GM15510 (cell line): ENCODE data around the gene DRC3.

Experiments
- POLR2A ChIP-seq: IDR thresholded peaks from 3 replicates; pipeline ENCODE4 v1.6.1; 2011; ENCODE audit warnings: borderline replicate concordance; ENCODE audit not compliant: insufficient read length; ENCODE audit errors: extremely low read depth

The DRC3 gene

DNA sequence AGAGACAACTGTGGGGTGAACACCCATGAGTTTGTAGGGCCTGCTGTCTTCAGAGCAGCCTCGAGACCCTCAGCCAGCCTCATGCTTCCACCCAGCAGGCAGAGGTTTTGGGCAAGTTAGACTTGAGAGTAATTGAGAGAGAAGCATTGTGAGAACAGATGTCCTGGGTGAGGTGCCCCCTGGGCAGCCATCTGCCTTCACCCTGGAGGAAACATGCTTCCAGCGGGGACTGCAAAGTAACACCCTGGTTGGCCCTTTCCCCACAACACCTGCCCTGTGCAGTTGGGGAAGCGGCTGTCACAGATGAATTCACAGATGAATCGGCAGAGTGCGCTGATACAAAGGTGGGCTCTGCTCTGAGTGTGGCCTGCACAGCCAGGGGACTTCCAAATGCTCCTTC lies 42.9 kb downstream of the DRC3 start:
- TF ChIP-seq POLR2A, result no peak

- no peak for TF ChIP-seq POLR2A
Observed at GRCh38 chr17:18016426-18016825, 43.8 kb downstream of the DRC3 start.

- no peak for TF ChIP-seq POLR2A
Observed at GRCh38 chr17:18017958-18018357, 45.3 kb downstream of the DRC3 start.

DNA sequence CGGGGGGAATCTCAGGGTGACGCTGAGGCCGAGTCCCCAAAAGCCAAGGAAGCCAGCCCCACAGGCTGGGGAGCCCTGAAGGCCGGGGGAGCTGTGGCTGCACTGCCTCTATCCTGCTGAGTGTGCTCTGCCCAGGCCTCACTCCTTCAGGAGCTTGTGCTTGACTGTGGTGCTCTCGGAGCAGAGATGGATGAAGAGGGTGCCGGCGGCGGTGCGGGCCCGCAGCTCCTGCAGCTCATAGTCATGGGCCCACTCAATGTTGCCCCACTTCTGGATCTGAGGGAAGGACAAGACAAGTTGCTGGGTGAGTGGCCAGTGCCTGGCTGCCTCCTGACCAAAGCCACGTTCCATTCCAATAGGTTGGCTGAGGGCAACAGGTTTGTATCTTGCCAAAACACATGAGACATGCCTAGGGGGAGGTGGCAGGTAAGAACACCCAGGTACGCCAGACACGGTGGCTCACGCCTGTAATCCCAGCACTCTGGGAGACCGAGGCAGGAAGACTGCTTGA lies 45.8 kb downstream of the DRC3 start:
- no peak for TF ChIP-seq POLR2A

- TF ChIP-seq POLR2A, result no peak
Observed at GRCh38 chr17:18019838-18020154, 47.1 kb downstream of the DRC3 start.

- TF ChIP-seq POLR2A, result no peak
Observed at GRCh38 chr17:18020971-18021370, 48.3 kb downstream of the DRC3 start.

GRCh38 chr17:18021372-18021771 lies 48.7 kb downstream of the DRC3 start:
- no peak for TF ChIP-seq POLR2A

- no peak for TF ChIP-seq POLR2A
Observed at GRCh38 chr17:18025241-18025944, 52.7 kb downstream of the DRC3 start.

- no peak for TF ChIP-seq POLR2A
Observed at GRCh38 chr17:18025945-18026776, 53.5 kb downstream of the DRC3 start.

DNA sequence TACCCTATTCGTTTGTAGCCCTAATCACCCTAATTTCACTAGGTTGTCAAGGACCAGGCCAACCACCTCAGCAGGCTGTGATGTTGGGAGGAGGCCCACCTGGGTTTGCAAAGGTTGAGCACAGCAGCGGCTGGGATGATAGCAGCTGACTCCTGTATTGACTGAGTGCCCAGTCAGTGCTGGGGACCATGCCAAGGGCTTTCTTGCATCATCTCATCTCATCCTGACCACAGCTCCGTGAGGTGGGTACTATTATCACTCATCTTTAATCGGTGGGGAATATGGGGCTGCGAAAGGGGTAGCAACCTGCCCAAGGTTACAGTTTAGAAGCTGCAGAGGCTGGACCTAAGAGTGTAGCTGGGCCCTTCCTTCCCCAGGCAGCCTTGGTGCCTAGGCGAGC lies 54.6 kb downstream of the DRC3 start:
- no peak for TF ChIP-seq POLR2A

DNA sequence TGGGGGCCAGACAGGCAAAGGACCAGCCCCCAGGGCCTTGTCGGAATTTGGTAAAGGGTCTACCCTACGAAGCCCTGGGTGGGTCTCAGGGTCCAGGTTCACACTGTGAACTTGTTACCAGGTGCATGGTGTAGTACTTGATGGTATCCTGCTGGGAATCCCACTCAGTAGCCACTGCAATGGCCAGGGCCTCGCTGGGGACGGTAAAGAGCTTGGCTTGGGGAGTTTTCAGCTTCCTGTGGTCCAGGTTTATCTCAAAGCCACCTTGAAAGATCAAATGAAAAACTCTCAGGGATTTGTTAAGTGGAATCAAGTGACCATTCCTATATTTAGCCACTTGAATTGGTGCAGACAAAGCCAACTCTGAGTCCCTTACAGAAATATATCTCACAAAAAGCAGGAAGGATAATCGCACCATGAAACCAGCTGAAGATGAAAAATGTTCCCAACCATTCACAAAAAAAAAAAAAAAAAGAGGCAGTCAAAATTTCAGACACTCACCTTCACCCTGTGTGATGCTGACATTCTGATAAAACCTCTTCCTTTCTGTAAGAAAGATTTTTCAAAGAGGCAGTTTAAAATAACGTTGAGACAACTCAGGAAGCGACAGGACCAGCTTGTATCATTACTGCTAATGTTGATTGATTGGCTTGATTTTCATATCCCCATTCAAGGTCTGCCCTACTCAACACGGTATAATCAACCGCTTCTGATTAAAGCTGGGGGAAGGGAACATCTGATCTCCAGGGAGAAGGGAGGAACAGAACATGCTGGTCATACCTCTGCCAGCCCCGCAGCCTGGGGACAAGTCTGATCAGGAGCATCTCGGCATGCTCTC lies 55.7 kb downstream of the DRC3 start:
- no peak for TF ChIP-seq POLR2A

GRCh38 chr17:18028952-18029540 lies 56.4 kb downstream of the DRC3 start:
- TF ChIP-seq POLR2A, result no peak

- no peak for TF ChIP-seq POLR2A
Observed at GRCh38 chr17:18031955-18032354, 59.3 kb downstream of the DRC3 start.

DNA sequence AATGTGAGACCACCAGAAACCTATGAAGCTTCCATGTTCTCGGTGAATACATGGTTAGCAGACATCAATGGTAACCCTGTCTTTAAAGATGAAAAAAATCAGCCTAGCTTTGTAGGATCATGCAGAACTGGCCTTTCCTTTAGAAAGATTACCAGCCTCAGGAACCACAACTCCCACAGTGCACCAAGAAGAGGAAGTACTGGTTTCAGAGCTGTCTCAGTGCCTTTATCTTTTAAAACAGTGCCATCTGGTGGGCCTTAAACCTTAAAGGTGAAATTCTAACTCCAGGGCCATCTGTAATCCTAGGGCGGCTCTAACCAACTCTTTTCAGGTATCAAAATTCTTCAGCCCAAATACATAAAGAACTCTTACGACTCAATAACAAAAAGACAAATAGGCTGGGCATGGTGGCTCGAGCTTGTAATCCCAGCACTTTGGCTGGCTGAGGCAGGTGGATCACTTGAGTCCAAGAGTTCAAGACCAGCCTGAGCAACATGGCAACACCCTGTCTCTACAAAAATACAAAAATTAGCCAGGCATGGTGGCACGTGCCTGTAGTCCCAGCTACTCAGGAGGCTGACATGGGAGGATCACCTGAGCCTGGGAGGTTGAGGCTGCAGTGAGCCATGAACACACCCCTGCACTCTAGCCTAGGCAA lies 60.9 kb downstream of the DRC3 start:
- no peak for TF ChIP-seq POLR2A

GRCh38 chr17:18035704-18036103 lies 63.0 kb downstream of the DRC3 start:
- TF ChIP-seq POLR2A, result no peak

DNA sequence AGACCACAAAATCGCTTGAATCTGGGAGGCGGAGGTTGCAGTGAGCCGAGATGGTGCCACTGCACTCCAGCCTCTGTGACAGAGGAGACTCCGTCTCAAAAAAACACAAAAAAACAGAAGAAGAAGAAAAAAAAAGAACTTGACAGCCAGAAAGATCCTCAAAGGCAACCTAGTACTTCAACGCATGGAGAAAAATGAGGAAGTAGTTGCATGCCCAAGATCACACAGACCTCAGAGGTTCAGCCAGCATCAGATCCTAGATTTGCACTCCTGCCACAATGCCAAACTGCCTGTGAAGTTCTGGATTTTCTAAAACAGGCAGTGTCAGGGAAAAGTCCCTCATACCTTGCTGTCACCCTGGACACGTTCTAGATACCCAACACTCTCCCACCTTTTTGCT lies 64.8 kb downstream of the DRC3 start:
- TF ChIP-seq POLR2A, result no peak
